HepG2 (cell line): ENCODE data around the gene KHDC1. TPM values are rescaled to one million over a fixed set of nuclear protein-coding genes. Genes with fewer than 3 reads are reported as not detected.
A peak's percentile ranks its signal among the peaks of the same experiment; 100 is the strongest.
"Not testable (repeated sequence)": the region's sequence is repeated elsewhere in the genome, so short reads cannot be mapped to it uniquely, and the experiment has no call there.

Experiments used
- ATAC-seq: fragments of 200-7000 bp; cut with Tn5 transposase; 3 replicates; pipeline ENCODE4 v1.9.1; 2020; ENCODE audit warnings: mild to moderate bottlenecking, moderate library complexity
- BruUV-seq: library from RNA; stranded (reverse); fragments of 400-500 nt; replicated peaks from 2 replicates; lab custom pipeline; 2021; lab: Mats Ljungman, UMichigan
- CTCF ChIA-PET: fragments of 300-600 bp; formaldehyde crosslinking; extraction: SDS; loops from one replicate; lab custom pipeline; 2021; ENCODE audit warnings: low total read pairs, inconsistent platforms, low intra/inter-chr PET ratio; lab: Yijun Ruan, JAX
- POLR2A ChIA-PET: fragments of 350-600 bp; sonication (Branson Sonifier 250); formaldehyde crosslinking; loops from one replicate; lab custom pipeline; 2020; ENCODE audit warnings: antibody characterized with exemption, inconsistent platforms; lab: Yijun Ruan, JAX
- DNase-seq: peaks from one replicate; pipeline ENCODE4 v3.0.0-alpha.2; 2015; ENCODE audit warnings: low spot score
- FAIRE-seq: peaks from 3 replicates; lab custom pipeline; 2011; peaks lifted over from hg19 to GRCh38; lab: Jason Lieb, UNC
- H2AFZ ChIP-seq: one replicate; pipeline ENCODE4 v1.6.1; 2011; ENCODE audit warnings: low read length, inconsistent platforms
- H3K27ac ChIP-seq: fragments of 300-600 bp; 3 replicates; pipeline ENCODE4 v1.8.0; 2011; ENCODE audit warnings: mixed run types, mild to moderate bottlenecking, mixed read lengths, low read length, inconsistent platforms; ENCODE audit not compliant: insufficient read depth; ENCODE audit errors: extremely low read length
- H3K27me3 ChIP-seq, 2 experiments: fragments of 200-600 bp in 1 of 2; 2 replicates in 1 of 2; 3 replicates in 1 of 2; pipeline versions ENCODE4 v1.6.0 to v1.8.0; 2011; ENCODE audit warnings: low read length in 2 of 2, mild to moderate bottlenecking in 2 of 2, moderate library complexity in 2 of 2, inconsistent platforms in 1 of 2; ENCODE audit not compliant: insufficient read depth in 2 of 2, control insufficient read depth in 1 of 2
- H3K36me3 ChIP-seq, 2 experiments: fragments of 200-600 bp in 1 of 2; replicated peaks in 1 of 2; 2 replicates in 1 of 2; 3 replicates in 1 of 2; pipeline versions ENCODE4 v1.5.1 to v1.8.0; 2011; ENCODE audit warnings: low read length in 2 of 2, inconsistent platforms in 1 of 2; ENCODE audit not compliant: insufficient read depth in 2 of 2, control insufficient read depth in 1 of 2
- H3K4me1 ChIP-seq: 2 replicates; pipeline ENCODE4 v1.5.1; 2012; ENCODE audit warnings: low read length, inconsistent platforms; ENCODE audit not compliant: insufficient read depth
- H3K4me2 ChIP-seq: 2 replicates; pipeline ENCODE4 v1.6.0; 2011; ENCODE audit warnings: low read depth, low read length, inconsistent platforms
- H3K4me3 ChIP-seq, 3 experiments: fragments of 200-600 bp in 1 of 3; sonication (generic), shearing (Covaris generic) in 1 of 3; replicated peaks in 1 of 3; 2 replicates each; pipeline ENCODE4 v1.5.1; 2011 to 2016; ENCODE audit warnings: low read length in 3 of 3, inconsistent platforms in 2 of 3, low read depth in 2 of 3, mild to moderate bottlenecking in 2 of 3, control low read depth in 1 of 3, mixed read lengths in 1 of 3; ENCODE audit not compliant: insufficient read depth in 1 of 3
- H3K79me2 ChIP-seq: one replicate; pipeline ENCODE4 v1.6.1; 2011; ENCODE audit warnings: low read length, inconsistent platforms; ENCODE audit not compliant: insufficient read depth
- H3K9ac ChIP-seq: 2 replicates; pipeline ENCODE4 v1.6.0; 2011; ENCODE audit warnings: mild to moderate bottlenecking, low read depth, low read length, inconsistent platforms; ENCODE audit not compliant: insufficient read depth
- H3K9me3 ChIP-seq: 2 replicates; pipeline ENCODE4 v1.5.1; 2012; ENCODE audit warnings: mild to moderate bottlenecking, low read length
- H4K20me1 ChIP-seq: 2 replicates; pipeline ENCODE4 v1.6.0; 2011; ENCODE audit warnings: inconsistent platforms, mild to moderate bottlenecking, low read length, moderate library complexity; ENCODE audit not compliant: insufficient read depth
- ATF7 ChIP-seq, 2 experiments: fragments of 450-650 bp in 1 of 2; sonication (generic) in 1 of 2; formaldehyde crosslinking in 1 of 2; IDR thresholded peaks; 2 replicates each; pipeline versions ENCODE4 v1.4.0 to v1.6.1; 2016 to 2020; ENCODE audit warnings: antibody characterized with exemption in 1 of 2, mild to moderate bottlenecking in 1 of 2, missing genetic modification reagents in 1 of 2
- CREB1 ChIP-seq, 2 experiments: fragments of 450-650 bp in 1 of 2; IDR thresholded peaks; 2 replicates each; pipeline ENCODE4 v1.6.1; 2016 to 2017; ENCODE audit warnings: control low read depth in 1 of 2, mild to moderate bottlenecking in 1 of 2, missing compliant biosample characterization in 1 of 2, missing genetic modification characterization in 1 of 2
- ZNF556 ChIP-seq: sonication (generic); formaldehyde crosslinking; IDR thresholded peaks from 2 replicates; pipeline ENCODE4 v1.4.0; 2020; ENCODE audit warnings: mild to moderate bottlenecking, missing genetic modification reagents, borderline replicate concordance
- WGBS: methylation state at CpG from one replicate; pipeline ENCODE4 v1.1.6; 2017; ENCODE audit warnings: low lambda C conversion rate; 5-methylcytosine and 5-hydroxymethylcytosine counted together
- in situ Hi-C: cut with HindIII; loops from 2 replicates; pipeline ENCODE4 v1.10.0; 2017; ENCODE audit warnings: low pct_unique_long_range_greater_than_20kb; ENCODE audit not compliant: extremely low pct_ligation_motif_present
- intact Hi-C: fragments of 100-400 bp; cut with micrococcal nuclease; formaldehyde crosslinking; loops from one replicate; pipeline ENCODE4 v1.10.0; 2022; ENCODE audit not compliant: unreplicated experiment
- polyA plus RNA-seq, 8 experiments: library from polyadenylated mRNA; depleted of rRNA in 3 of 8; stranded (reverse) in 7 of 8; unstranded in 1 of 8; fragments of >200 nt; fragmentation: Illumina TruSeq in 4 of 8; extraction: Trizol in 4 of 8; gene quantifications; 2 replicates each; pipeline versions ENCODE4 v1.2.1 to v1.2.3, GENCODE V29; 2011 to 2016; ENCODE audit warnings: low read depth in 4 of 8, missing spikeins in 1 of 8, mixed read lengths in 1 of 8; ENCODE audit not compliant: insufficient read depth in 1 of 8
- small RNA-seq, 3 experiments: library from RNA; depleted of rRNA; stranded (forward); fragments of <200 nt; gene quantifications; one replicate each; pipeline ENCODE3, GENCODE V24; 2012; ENCODE audit warnings: low read depth in 2 of 3, low replicate concordance in 1 of 3; ENCODE audit not compliant: insufficient read length in 3 of 3, insufficient read depth in 2 of 3
- total RNA-seq, 5 experiments: library from RNA; depleted of rRNA; stranded (reverse); fragments of >200 nt; fragmentation: Illumina TruSeq; extraction: Trizol; gene quantifications; 2 replicates each; pipeline ENCODE4 v1.2.3, GENCODE V29; 2016; ENCODE audit warnings: low read depth in 1 of 5

The KHDC1 gene
- total and polyA plus RNA-seq, 2 of the 13 experiments (the other 11 are each of a cell fraction or from before 2014, with no cell fraction given), result not detected

DNA sequence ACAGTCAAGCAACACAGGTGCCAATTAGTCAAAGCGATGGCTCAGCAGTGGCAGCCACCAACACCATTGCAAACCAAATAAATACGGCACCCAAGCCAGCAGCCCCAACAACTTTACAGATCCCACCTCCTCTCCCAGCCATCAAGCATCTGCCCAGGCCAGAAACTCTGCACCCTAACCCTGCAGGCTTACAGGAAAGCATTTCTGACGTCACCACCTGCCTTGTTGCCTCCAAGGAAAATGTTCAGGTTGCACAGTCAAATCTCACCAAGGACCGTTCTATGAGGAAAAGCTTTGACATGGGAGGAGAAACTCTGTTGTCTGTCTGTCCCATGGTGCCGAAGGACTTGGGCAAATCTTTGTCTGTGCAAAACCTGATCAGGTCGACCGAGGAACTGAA lies 68.3 kb downstream of the KHDC1 start:
- Histone ChIP-seq H4K20me1 (no peaks in the 10 kb centered on the region), H3K4me2 (no peak overlapping the region), H3K4me3 (no peak overlapping the region), H3K9me3 (no peaks in the 10 kb centered on the region), H3K36me3 (no peaks in the 10 kb centered on the region), H2AFZ (no peak overlapping the region), H3K27ac (no peak overlapping the region), H3K4me1 (no peaks in the 10 kb centered on the region), H3K27me3 (0 out of 5 replicates have a peak, but pooled peaks cover 0 to 4% of the 10 kb centered on the region in 2 experiments), H3K79me2 (no peaks in the 10 kb centered on the region), H3K9ac (no peak overlapping the region)
- POLR2A ChIA-PET, result no interaction called here
- CTCF ChIA-PET, result no interaction called here
- no peak for TF ChIP-seq ZNF556
- peak; percentile 80 for TF ChIP-seq ATF7 (IDR thresholded peaks at IDR 0.05)
- TF ChIP-seq ATF7 (CRISPR knock-in tag; IDR thresholded peaks at IDR 0.05), result no peak
- TF ChIP-seq CREB1 (IDR thresholded peaks at IDR 0.05), result peak; percentile 89
- no peak for TF ChIP-seq CREB1 (CRISPR knock-in tag; IDR thresholded peaks at IDR 0.05)
- no peak for DNase-seq
- no TSS peak for BruUV-seq
- WGBS, result 12% methylated on average over 6 of the region's 7 CpGs
- no peak for ATAC-seq
- intact Hi-C loops, result no loop called here
- in situ Hi-C loops, result no loop called here
- FAIRE-seq, result no peak

DNA sequence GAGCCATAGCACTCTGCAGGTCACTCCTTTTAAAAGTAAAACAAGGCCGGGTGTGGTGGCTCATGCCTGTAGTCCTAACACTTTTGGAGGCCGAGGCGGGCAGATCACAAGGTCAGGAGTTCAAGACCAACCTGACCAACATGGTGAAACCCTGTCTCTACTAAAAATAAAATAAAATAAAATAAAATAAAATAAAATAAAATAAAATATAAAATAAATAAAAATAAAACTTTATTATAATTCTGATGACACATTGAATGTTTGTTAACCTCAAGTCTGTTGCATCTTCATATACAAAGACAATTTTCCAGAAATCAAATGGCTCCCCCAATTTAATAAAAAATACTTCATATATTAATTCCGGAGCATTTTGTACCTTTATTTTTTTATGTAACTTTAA lies 69.7 kb downstream of the KHDC1 start:
- 47% methylated on average over 4 of the region's 4 CpGs for WGBS
- not testable (repeated sequence) for BruUV-seq

More for the DNA sequence above, 69.7 kb downstream of the KHDC1 start:
- H3K9ac ChIP-seq, CTCF ChIA-PET, H3K4me1 ChIP-seq, DNase-seq, in situ Hi-C loops, H4K20me1 ChIP-seq, FAIRE-seq, ATAC-seq, H3K4me2 ChIP-seq, H3K4me3 ChIP-seq, H2AFZ ChIP-seq, H3K79me2 ChIP-seq, H3K27ac ChIP-seq, POLR2A ChIA-PET, intact Hi-C loops, H3K36me3 ChIP-seq, H3K9me3 ChIP-seq, H3K27me3 ChIP-seq: not testable (repeated sequence)

Small RNA genes lying within 50 kb of the gene (small RNA-seq; reads per million reads assigned to genes)
- gene RPSAP41, result 0 reads per million in 3 experiments

Other genes with a start within 250 kb of the KHDC1 start
- not detected in 2 replicates for gene KHDC1L, start 37.7 kb downstream of the KHDC1 start, total RNA-seq (2016; rRNA removed; fragmentation: Illumina TruSeq; extraction: Trizol)
- not detected in 2 replicates for gene KHDC1L, start 37.7 kb downstream of the KHDC1 start, polyA plus RNA-seq (2011; rRNA removed)
- gene DPPA5, start 91.1 kb upstream of the KHDC1 start, total RNA-seq (2016; rRNA removed; fragmentation: Illumina TruSeq; extraction: Trizol), result not detected in 2 replicates
- not detected in 2 replicates for gene DPPA5, start 91.1 kb upstream of the KHDC1 start, polyA plus RNA-seq (2011; rRNA removed)
- not detected in 2 replicates for gene KHDC3L, start 99.5 kb upstream of the KHDC1 start, total RNA-seq (2016; rRNA removed; fragmentation: Illumina TruSeq; extraction: Trizol)
- gene KHDC3L, start 99.5 kb upstream of the KHDC1 start, polyA plus RNA-seq (2011; rRNA removed), result not detected in 2 replicates
- gene OOEP, start 106.7 kb upstream of the KHDC1 start, total RNA-seq (2016; rRNA removed; fragmentation: Illumina TruSeq; extraction: Trizol), result not detected in 2 replicates
- gene OOEP, start 106.7 kb upstream of the KHDC1 start, polyA plus RNA-seq (2011; rRNA removed), result not detected in 2 replicates
- gene DDX43, start 131.6 kb upstream of the KHDC1 start, total RNA-seq (2016; rRNA removed; fragmentation: Illumina TruSeq; extraction: Trizol), result not detected in 2 replicates
- gene DDX43, start 131.6 kb upstream of the KHDC1 start, polyA plus RNA-seq (2011; rRNA removed), result not detected in 2 replicates
- gene CGAS, start 189.1 kb upstream of the KHDC1 start, total RNA-seq (2016; rRNA removed; fragmentation: Illumina TruSeq; extraction: Trizol), result 0.07 TPM in 1 of 2 replicates, not detected in the other
- gene CGAS, start 189.1 kb upstream of the KHDC1 start, polyA plus RNA-seq (2011; rRNA removed), result 0.03 and 0.04 TPM in 2 replicates
- 31.9 and 45.3 TPM in 2 replicates for gene MTO1, start 198.5 kb upstream of the KHDC1 start, total RNA-seq (2016; rRNA removed; fragmentation: Illumina TruSeq; extraction: Trizol)
- gene MTO1, start 198.5 kb upstream of the KHDC1 start, polyA plus RNA-seq (2011; rRNA removed), result 20.1 and 21.1 TPM in 2 replicates